Stimulated activated CD8-positive, alpha-beta memory T cell treated with anti-CD3 and anti-CD28 coated beads, Interleukin-15, amount 100 ng/mL, for 4 hours (primary cell): Measurements from ENCODE around the gene RUNX2.

Experiments used
- DNase-seq, 2 donors: peaks; one replicate each; pipeline ENCODE4 v3.0.0-alpha.2; 2020; ENCODE audit warnings: low read depth in 2 of 2

The RUNX2 gene

DNA sequence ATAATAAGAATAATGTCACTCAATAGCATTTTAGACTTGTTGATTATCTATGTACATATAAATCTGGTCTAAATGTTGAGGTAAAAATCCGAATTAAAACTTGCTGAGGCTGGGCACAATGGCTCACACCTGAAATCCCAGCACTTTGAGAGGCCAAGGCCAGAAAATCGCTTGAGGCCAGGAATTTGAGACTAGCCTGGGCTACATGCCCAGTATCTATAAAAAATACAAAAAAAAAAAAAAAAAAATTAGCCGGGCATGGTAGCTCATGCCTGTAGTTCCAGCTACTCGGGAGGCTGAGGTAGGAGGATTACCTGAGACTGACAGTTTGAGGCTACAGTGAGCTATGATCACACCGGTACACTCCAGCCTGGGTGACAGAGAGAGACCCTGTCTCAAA, 83.8 kb downstream of the RUNX2 start:
- DNase-seq = no peak

DNA sequence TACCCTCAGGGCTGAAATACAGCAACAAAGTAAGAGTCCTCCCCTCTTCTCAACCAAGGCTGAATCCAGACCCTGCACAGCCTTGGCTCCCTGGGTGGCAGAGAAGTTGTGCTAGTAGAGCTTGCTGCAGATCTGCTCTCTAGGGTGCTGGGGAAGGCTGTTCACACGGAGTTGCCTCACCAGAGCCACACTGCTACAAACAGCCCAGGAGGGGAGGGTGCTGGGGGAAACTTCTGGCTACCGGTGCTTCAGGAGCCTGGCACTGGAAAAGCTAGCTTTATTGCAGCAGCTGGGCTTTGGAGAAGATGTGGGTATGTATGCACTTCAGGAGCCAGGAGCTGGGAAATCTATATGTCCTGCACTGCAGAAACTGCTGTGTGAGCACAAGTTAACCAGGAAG, 87.2 kb downstream of the RUNX2 start:
- DNase-seq = no peak

DNA sequence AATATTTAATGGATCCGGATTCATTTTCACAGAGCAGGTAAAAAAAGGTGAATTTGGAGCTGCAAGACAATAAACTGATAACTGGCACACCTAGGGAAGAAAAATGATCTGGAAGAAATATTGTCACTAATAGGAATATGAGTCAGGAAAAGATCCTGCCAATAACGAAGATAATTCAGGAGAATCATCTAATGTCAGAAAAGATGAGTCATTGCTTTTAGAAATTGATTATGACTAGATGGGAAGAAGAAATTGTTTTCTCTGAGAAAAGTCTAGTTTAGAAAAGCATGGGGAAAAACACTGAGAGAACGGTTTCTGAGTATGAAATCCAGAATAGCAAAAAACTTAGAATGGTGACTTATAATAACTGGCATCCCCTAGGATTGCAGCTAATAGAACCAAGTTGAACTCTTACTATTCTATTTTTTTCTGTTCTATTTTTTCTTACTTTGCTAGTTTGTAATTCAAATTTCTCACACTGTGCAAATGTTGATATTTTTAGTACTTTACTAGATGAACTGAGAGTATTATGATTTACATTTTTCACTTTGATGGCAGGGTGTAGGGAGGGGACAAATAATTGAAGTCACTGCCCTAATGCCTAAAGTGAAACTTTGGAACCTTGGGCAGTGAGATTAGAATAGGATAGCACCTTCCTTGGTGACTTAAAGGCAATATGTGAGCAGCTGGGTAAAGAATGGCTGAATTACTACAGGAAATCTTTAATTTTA, 87.8 kb downstream of the RUNX2 start:
- no peak for DNase-seq

DNA sequence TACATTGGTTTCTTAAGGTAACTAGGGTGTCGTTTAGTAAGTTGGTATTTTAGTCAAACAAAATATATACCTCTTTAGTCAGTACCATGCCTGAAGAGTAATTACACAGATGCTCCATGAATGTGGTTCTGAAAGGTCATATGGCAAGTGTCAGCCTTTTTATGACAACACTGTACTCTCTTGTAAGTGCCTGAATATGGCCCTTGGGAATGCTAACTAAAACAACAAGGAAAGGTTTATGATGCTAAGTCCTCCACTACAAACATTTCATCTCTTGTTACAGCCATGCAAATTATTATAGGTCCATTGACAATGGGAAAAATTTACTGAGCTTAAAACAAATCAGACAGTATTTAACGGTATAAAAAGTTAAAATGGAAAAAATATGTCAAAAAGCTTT, 88.6 kb downstream of the RUNX2 start:
- DNase-seq = no peak

DNA sequence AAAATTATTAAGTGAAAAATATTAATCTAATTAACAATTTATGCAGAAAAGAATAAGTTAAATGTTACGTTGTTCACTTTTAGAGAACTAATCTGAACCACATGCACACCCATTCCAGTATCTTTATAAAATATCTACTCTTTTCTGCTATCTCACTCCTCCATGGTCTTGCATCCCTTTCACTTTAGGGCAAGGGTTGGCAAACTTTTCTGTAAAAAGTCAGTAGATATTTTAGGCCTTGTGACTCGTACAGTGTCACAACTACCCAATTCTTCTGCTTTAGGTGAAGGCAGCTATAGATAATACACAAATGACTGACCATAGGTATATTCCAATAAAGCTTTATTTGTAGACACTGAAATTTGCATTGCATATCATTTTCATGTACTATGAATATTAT, 89.3 kb downstream of the RUNX2 start:
- no peak for DNase-seq

DNA sequence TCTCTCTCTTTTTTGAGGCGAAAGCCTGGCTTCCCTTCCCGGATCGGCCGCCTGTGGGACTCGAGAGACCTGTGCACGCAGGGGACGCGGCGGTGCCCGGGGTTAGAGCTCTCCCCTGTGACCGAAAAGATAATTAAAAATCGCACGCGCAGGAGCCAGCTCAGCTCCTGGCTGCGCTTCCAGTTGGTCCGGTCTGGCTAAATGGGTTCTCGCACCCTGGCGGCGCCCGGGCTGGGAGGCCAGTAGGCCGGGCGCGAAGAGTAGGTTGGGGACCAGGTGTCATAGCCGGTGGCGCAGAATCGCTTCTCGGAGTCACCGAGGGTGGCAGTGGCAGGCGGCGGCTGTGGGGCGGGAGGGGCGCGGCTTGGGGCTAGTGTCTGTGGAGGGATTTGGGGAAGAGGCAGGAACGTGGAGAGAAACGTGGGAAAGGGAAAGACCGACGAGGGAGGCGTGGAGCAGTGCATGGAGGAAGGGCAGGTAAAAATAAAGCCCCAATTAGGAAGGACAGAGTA, 91.5 kb downstream of the RUNX2 start:
- DNase-seq = peak; percentile 27 to 28

DNA sequence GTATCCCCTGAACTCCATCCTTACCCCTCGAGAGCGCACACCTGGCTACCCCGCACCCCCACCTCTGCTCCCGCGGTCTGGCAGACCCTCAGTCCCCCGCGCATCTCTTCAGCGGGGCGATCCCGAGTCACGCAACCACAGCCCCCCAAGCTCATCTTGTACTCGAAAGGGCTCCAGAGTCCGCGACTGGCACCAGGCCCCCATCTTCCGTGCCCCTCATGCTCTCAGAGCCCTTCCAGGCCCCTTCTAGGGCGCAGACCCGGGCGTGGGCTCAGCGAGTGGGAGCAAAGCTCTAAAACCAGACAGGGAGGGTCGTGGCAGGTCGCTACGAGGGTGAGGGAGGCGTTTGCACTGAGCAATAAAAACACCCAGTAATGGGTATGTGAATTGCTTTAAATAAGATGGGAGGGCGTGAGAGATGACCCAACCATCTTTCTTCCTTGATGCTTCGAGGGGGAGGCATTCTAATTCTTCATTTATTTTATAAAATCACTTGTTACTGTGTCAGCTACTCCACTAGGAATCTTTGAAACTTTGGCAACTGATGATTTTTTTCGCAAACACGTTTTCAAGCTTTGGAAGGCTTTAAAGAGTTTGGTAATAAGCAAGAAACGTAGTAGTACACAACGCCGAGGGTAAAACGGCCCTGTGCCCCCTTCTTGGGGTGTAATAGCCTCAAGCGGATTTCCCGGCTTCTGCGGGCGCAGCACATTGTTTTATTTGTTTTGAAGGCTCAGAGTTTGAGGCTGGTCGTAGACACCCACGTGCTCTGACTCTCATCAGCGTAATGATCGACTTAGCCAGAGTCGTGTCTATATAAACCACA, 92.2 kb downstream of the RUNX2 start:
- DNase-seq = peak; percentile 25 to 54

DNA sequence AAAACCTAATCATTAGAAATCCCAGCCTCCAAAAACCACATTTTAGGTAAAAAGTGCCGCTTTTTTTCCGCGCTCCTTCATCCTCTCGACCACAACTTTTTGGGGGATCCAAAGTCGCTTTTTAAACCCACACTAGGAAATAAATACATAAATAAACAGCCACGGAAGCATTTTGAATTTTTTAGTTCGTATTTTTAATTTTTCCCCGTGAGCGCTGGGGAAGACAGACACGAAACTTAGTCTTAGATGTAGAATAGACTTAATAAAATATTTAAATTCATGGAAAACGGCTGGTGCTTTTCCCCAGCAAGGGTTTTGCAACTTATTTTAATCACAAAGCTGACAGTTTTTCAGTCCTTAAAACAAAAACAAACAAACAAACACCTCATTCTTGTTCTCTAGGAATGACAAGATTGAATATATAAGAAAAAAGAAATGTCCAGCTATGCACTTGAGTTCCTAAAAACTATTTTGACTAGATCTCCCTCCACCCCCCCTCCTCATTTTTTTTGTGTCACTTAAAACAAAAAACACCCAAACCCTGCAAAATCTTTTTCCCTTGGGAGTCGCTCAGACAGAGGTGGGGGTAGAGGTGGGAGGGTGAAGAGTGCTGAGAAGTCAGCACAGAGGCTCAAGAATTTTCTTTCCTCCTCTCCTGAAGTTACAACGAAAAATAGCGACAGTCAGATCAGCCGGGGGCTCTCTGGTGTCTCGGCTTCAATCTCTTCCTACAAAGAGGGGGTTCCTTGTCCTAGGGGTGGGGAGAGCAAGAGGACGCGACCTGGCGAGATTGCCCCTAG, 93.0 kb downstream of the RUNX2 start:
- no peak for DNase-seq

DNA sequence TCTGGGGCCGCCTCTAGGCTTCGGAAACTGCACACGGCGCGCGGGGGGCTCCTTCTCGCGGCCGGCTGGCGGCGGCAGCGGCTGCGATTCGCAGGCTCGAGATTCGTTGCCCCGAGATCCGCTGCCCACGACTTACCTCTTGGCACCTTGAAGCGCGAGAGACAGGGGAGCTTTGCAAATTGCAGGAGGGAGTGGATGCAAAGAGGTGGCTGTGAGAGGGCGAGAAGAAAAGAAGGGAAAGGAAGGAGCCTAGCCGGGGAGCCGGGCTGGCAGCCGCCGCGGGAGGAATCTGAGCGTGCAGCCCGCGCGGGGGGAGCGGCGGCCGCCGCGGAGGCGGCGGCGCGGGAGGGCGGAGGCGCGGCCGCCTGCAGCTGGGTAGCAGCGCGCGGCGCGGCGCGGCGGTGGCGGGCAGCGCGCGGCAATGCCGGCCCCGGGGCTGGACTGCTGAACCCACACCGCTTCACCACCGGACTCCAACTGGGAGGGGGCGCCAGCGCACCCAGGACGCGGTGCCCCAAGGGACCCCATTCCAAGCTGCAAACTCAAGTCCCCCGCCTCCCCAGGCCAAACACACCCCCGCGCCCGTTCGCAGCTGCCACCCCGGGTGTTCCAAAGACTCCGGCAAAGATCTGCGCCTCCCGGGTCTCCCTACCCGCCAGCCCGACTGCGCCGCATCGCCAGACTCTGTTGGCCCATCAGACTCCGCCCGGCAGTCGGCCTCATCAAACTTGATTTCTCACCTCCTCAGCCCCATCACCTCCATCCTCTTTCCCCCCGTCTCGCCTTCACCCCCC, 93.8 kb downstream of the RUNX2 start:
- DNase-seq = peak in 1 of 2 donors; percentile 33

DNA sequence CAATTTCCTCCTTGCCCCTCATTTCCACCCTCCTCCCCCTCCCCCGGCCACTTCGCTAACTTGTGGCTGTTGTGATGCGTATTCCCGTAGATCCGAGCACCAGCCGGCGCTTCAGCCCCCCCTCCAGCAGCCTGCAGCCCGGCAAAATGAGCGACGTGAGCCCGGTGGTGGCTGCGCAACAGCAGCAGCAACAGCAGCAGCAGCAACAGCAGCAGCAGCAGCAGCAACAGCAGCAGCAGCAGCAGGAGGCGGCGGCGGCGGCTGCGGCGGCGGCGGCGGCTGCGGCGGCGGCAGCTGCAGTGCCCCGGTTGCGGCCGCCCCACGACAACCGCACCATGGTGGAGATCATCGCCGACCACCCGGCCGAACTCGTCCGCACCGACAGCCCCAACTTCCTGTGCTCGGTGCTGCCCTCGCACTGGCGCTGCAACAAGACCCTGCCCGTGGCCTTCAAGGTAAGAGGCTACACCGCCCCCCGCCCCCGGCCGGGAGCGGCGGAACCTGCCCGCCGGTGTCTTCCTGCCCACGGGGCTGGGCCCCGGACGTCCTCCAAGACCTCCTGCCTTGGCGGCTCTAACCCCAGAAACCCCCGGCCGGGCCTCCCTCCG, 94.5 kb downstream of the RUNX2 start:
- peak in 1 of 2 donors; percentile 31 for DNase-seq

DNA sequence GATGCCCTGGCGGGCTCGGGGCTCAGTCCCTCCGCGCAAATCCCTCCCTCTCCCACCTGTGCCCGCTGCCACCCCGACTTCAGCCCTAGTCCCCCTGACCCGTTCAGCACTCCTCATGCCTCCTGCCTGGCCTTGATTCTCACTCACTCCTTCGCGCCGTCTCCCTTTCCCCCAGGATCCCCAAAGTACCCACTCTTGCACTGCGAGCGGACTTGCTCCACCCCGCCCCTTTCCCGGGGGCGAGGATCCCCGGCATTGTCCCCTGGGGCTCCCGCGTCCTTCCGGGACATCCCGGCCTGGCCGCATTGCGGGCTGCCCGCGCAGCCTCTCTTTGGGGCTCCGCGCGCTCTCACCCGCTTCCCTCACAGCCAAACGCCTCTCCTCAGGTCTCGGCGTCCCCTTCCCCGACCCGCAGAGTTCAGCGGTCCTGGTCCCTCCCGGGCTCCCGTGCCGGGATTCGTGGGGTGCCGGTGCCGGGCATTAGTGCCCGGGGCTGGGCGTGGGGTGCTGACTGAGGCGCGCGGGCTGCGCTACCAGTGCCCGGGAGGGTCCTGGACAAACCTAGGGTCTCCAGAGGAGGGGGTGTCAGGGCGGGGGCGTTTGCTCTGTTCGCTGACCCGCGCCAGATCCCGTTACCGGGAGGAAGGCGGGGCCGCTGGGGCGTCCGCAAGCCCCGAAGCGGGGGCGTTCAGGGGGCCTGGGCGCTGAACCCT, 95.1 kb downstream of the RUNX2 start:
- no peak for DNase-seq

DNA sequence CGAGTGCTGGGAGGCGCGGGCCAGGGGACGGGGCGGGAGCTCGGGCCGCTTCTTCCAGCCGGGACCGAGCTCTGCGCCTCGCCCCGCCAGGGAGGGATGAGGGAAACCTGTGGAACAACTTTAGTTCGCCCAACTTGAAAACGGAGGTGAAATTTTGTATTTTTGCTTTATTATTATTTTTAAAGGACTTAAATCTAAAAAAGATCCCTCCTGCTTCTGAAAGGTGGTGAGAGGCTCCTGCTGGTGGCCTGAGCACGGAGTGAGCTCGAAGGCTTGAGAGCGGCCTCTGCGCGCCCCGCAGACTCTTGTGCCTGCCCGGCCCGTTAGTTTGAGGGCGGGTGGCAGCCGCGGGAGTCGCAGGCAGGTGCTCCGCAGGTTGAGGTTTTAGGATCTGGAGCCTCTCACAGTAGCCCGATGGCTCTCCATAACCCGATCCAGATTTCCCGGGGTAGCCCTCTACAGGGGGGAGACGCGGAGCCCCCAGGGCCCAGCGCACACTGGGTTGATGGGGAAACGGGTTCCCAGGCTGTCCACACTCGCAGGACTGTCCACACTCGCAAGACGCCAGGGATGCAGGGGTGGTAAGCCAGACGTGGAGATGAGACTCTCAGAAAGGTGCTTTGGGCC, 95.8 kb downstream of the RUNX2 start:
- no peak for DNase-seq

DNA sequence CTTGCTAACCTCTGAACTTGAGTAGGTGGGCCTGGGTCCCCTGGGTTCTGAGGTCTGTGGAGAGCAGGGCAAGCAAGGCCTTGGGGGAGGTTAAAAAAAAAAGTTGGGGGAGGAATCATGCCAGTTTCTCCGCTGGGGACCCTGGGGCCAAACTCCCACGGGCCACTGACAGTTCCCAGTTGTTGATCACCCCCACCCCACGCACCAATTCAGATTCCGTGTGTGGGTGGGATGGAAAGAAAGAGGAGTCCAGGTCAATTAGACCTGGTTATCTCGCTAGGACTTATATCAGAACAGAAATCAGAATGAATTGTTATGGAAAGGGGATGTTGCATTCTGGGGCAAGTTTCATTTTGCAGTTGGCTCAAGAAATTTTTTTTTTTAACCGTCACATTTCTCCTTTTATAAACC, 96.3 kb downstream of the RUNX2 start:
- peak in 1 of 2 donors; percentile 36 for DNase-seq

DNA sequence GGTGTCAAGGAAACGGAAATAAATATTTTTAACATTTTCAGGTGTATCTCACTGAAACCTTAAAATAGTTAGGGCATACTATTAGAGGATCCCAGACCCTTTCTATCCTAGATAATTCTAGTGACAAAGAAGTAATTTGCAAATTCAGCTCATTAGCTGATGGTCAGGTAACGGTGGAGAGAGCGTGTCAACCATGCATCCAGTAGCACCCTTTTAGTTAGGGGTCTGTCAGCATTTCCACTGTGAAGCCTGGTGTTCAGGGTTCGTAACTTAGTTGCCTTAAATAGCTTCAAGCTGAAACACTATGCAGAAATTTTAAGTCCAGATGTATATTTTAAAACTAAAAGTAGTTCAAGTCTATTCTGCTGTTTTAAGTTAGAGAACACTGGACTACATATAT, 98.1 kb downstream of the RUNX2 start:
- no peak for DNase-seq

DNA sequence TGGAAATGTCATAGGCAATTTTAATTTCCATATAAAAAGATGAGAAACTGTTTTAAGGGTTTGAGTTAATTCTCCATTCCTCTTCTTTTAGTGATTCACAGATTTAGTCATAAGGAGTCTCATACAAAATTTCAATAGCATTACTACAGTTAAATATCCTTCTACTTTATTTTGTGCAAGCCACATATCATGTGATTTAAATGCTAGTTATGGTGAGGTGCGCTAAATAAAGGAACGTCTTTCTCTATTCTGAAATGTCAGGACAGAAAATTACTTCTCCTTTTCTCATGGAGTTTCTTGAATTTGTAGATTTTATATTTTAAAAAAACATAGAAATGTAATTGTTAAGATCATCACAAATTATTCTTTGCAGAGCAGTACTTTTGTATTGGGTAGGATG, 99.6 kb downstream of the RUNX2 start:
- no peak for DNase-seq

DNA sequence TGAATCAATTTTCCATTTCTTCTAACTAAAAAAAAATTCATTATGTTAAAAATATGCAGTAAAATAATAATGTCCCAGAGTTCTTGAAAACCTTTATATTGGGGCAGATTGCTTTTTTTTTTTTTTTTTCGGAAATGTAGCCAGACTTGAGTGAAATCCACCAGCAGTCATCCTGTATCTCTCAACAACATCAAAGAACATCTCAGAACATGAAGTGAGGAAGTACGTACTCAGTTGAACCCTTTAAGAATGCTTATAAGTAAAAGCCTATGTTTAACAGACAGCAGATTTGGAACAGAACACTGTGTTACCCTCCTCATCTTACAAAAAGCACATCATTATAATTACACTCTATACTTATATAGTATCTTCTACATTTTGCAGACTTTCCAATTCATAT, 100.6 kb downstream of the RUNX2 start:
- DNase-seq = no peak

DNA sequence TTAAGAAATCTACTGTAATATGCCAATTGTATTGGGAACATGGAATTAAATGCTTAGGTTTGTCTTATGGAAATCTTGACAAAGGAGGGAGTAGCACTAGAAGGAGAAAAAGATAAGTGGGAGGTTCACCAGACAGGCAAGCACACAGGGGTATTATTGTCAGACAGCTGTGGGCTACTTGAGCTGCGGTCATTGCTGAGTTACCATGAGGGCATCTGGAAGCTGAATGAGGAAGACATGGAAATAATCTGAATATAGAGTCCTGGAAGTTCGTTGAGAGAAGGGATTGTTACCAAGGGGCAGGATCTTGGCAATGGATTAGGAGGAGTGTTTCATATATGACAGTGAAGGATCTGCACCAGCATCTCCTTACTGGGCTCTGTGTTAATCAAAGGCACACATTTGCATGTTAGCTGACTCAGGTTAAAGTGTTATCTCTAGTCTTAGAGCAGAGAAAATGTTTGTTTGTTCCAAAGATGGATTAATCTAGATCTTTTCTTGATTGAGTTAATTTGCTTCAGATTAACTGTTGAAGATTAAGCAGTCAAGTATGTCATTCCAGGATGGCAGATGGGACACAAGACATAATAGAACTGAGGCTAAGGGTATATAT, 102.6 kb downstream of the RUNX2 start:
- DNase-seq = no peak

DNA sequence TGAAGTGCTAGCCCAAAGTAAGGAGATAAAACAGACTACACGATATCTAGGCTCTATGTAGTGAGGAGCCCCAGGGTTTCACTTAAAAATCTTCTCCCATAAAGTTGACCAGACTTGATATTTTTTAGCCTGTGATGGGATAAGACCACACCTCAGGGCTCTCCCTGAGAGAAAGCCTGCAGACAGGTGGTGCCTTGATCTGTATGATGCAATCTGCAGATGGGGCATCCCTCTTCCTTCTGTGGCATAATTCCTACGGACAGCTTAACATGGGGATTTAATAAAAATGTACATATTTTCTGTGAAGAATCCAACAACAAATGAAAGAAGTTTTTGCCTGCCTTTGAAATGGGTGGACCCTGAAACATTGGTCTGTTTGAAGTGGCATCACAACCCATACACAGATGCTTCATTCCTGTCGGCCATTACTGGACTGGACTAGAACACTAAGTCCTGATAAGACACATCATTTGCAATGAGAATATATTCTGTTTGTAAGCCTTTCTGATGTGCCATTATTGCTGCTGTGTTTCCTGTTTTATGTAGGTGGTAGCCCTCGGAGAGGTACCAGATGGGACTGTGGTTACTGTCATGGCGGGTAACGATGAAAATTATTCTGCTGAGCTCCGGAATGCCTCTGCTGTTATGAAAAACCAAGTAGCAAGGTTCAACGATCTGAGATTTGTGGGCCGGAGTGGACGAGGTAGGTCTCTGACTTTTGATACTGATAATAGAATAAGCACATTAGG, 103.4 kb downstream of the RUNX2 start:
- no peak for DNase-seq

DNA sequence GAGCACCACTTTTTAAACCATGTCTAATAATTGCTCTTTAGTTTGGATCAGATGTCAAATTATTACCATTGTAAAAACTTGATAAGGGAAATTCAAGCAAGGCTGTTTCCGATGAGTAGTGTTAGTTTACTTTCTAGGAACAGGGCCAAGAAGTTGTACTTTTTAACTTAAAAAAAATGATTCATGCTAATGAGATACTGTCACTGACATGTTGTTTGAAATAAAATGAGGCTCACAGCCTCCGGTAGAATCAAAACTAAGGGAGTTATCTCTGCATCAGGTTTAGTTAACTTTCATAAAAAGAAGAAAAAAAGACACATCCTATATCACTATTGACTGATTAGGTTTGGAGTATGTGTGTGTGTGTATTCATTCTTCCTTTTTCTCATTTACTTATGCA, 104.8 kb downstream of the RUNX2 start:
- DNase-seq = no peak
